IMR-90 (cell line): ENCODE results near the gene ITGB1BP1. TPM values are rescaled to one million over a fixed set of nuclear protein-coding genes. Genes with fewer than 3 reads are reported as not detected.

Source experiments
- ATAC-seq: fragments of 200-7000 bp; cut with Tn5 transposase; 2 replicates; pipeline ENCODE4 v1.9.1; 2020; ENCODE audit warnings: low read depth, mild to moderate bottlenecking, moderate library complexity
- BruUV-seq: library from RNA; stranded (reverse); fragments of 400-500 nt; replicated peaks from 2 replicates; lab custom pipeline; 2021; lab: Mats Ljungman, UMichigan
- CTCF ChIA-PET: fragments of 300-600 bp; formaldehyde crosslinking; extraction: SDS; loops from one replicate; lab custom pipeline; 2021; ENCODE audit warnings: antibody characterized with exemption; lab: Yijun Ruan, JAX
- POLR2A ChIA-PET: fragments of 300-600 bp; sonication (Branson Sonifier 250); formaldehyde crosslinking; loops from one replicate; lab custom pipeline; 2022; ENCODE audit warnings: antibody characterized with exemption; ENCODE audit not compliant: unreplicated experiment; lab: Charles Lee
- DNase-seq: peaks from one replicate; pipeline ENCODE4 v3.0.0; 2013
- H2AFZ ChIP-seq: replicated peaks from 2 replicates; pipeline ENCODE3; 2013; ENCODE audit warnings: low read length, mild to moderate bottlenecking; ENCODE audit not compliant: poor library complexity
- H2AK5ac ChIP-seq: 2 replicates; pipeline ENCODE4 v1.6.1; 2013; ENCODE audit warnings: low read depth, low read length, inconsistent platforms
- H2AK9ac ChIP-seq: replicated peaks from 2 replicates; pipeline ENCODE3; 2013; ENCODE audit warnings: mild to moderate bottlenecking, low read depth, low read length, moderate library complexity; ENCODE audit not compliant: poor library complexity
- H2BK120ac ChIP-seq: 2 replicates; pipeline ENCODE4 v1.6.1; 2013; ENCODE audit warnings: low read depth, low read length, inconsistent platforms
- H2BK15ac ChIP-seq: 3 replicates; pipeline ENCODE4 v1.6.1; 2013; ENCODE audit warnings: low read depth, low read length, inconsistent platforms
- H2BK20ac ChIP-seq: 2 replicates; pipeline ENCODE4 v1.6.1; 2013; ENCODE audit warnings: low read depth, mild to moderate bottlenecking, inconsistent platforms, low read length, moderate library complexity
- H2BK5ac ChIP-seq: 2 replicates; pipeline ENCODE4 v1.6.1; 2013; ENCODE audit warnings: mild to moderate bottlenecking, low read depth, low read length, inconsistent platforms; ENCODE audit not compliant: poor library complexity, severe bottlenecking
- H3K14ac ChIP-seq: replicated peaks from 2 replicates; pipeline ENCODE4 v1.6.1; 2013; ENCODE audit warnings: low read depth, low read length, inconsistent platforms
- H3K18ac ChIP-seq: 2 replicates; pipeline ENCODE4 v1.6.1; 2013; ENCODE audit warnings: low read depth, low read length, control low read depth
- H3K23ac ChIP-seq: 2 replicates; pipeline ENCODE4 v1.6.1; 2013; ENCODE audit warnings: low read depth, low read length, inconsistent platforms
- H3K27ac ChIP-seq: 2 replicates; pipeline ENCODE4 v1.5.1; 2013; ENCODE audit warnings: mild to moderate bottlenecking, control low read depth, low read length; ENCODE audit not compliant: insufficient read depth
- H3K27me3 ChIP-seq: 2 replicates; pipeline ENCODE4 v1.6.1; 2013; ENCODE audit warnings: low read length; ENCODE audit not compliant: control insufficient read depth, insufficient read depth
- H3K36me3 ChIP-seq: 2 replicates; pipeline ENCODE4 v1.6.1; 2013; ENCODE audit warnings: low read length, mixed read lengths; ENCODE audit not compliant: control insufficient read depth, insufficient read depth
- H3K4ac ChIP-seq: 2 replicates; pipeline ENCODE4 v1.6.1; 2013; ENCODE audit warnings: low read depth, low read length, inconsistent platforms
- H3K4me1 ChIP-seq: 2 replicates; pipeline ENCODE4 v1.6.1; 2013; ENCODE audit warnings: low read length, mixed read lengths; ENCODE audit not compliant: control insufficient read depth, insufficient read depth
- H3K4me2 ChIP-seq: 2 replicates; pipeline ENCODE4 v1.6.1; 2013; ENCODE audit warnings: low read depth, mild to moderate bottlenecking, control low read depth, low read length, moderate library complexity
- H3K4me3 ChIP-seq: 2 replicates; pipeline ENCODE4 v1.5.1; 2013; ENCODE audit warnings: low read depth, mild to moderate bottlenecking, control low read depth, low read length, moderate library complexity; ENCODE audit not compliant: insufficient read depth
- H3K56ac ChIP-seq: 2 replicates; pipeline ENCODE4 v1.6.1; 2013; ENCODE audit warnings: low read length, inconsistent platforms; ENCODE audit not compliant: insufficient read depth; ENCODE audit errors: extremely low read depth
- H3K79me1 ChIP-seq, 2 experiments: 2 replicates each; pipeline ENCODE4 v1.6.1; 2013; ENCODE audit warnings: low read length in 2 of 2, inconsistent platforms in 1 of 2, low read depth in 1 of 2
- H3K9ac ChIP-seq: 2 replicates; pipeline ENCODE4 v1.6.1; 2013; ENCODE audit warnings: low read depth, low read length, control low read depth
- H3K9me1 ChIP-seq: 2 replicates; pipeline ENCODE4 v1.6.1; 2013; ENCODE audit warnings: low read length, inconsistent platforms; ENCODE audit not compliant: insufficient read depth
- H3K9me3 ChIP-seq: 2 replicates; pipeline ENCODE4 v1.6.1; 2013; ENCODE audit warnings: low read length; ENCODE audit not compliant: control insufficient read depth, insufficient read depth
- H4K20me1 ChIP-seq: 2 replicates; pipeline ENCODE4 v1.6.1; 2013; ENCODE audit warnings: low read length, inconsistent platforms; ENCODE audit not compliant: insufficient read depth
- H4K5ac ChIP-seq: 2 replicates; pipeline ENCODE4 v1.6.1; 2013; ENCODE audit warnings: mild to moderate bottlenecking, low read depth, low read length, control low read depth
- H4K8ac ChIP-seq, 2 experiments: 2 replicates each; pipeline ENCODE4 v1.6.1; 2013; ENCODE audit warnings: low read depth in 2 of 2, low read length in 2 of 2, control low read depth in 1 of 2, inconsistent platforms in 1 of 2
- H4K91ac ChIP-seq: 2 replicates; pipeline ENCODE4 v1.6.1; 2013; ENCODE audit warnings: low read depth, low read length, inconsistent platforms; ENCODE audit not compliant: insufficient read depth
- BHLHE40 ChIP-seq: fragments of 150-350 bp; IDR thresholded peaks from 2 replicates; pipeline ENCODE4 v1.6.1; 2016; ENCODE audit warnings: mild to moderate bottlenecking, low read depth, low read length
- CEBPB ChIP-seq: IDR thresholded peaks from 2 replicates; pipeline ENCODE4 v1.6.1; 2012; ENCODE audit warnings: low read depth, low read length, improper control_type of control experiment
- NFE2L2 ChIP-seq: fragments of 150-350 bp; IDR thresholded peaks from 2 replicates; pipeline ENCODE4 v1.6.1; 2016; ENCODE audit warnings: low read depth, mild to moderate bottlenecking, low read length
- POLR2A ChIP-seq: IDR thresholded peaks from 2 replicates; pipeline ENCODE4 v1.6.1; 2012; ENCODE audit warnings: mild to moderate bottlenecking, low read depth, low read length
- WGBS, 2 experiments: methylation state at CpG; one replicate each; pipeline versions ENCODE4 v1.1.5 to v1.1.7; 2013; ENCODE audit warnings: missing lambda C conversion rate in 2 of 2; ENCODE audit not compliant: insufficient read length in 1 of 2; ENCODE audit errors: extremely low coverage in 2 of 2; 5-methylcytosine and 5-hydroxymethylcytosine counted together
- dilution Hi-C: fragments of 300-500 bp; cut with HindIII; formaldehyde crosslinking; loops from one replicate; pipeline ENCODE4 v1.14.3; 2018; ENCODE audit warnings: low sequenced_read_pairs; ENCODE audit not compliant: unreplicated experiment
- in situ Hi-C: fragments of 300-500 bp; cut with MboI; formaldehyde crosslinking; loops from 3 replicates; pipeline ENCODE4 v1.14.3; 2019; ENCODE audit warnings: low sequenced_read_pairs, inconsistent platforms, mixed read lengths
- intact Hi-C: fragments of 100-400 bp; cut with micrococcal nuclease; formaldehyde crosslinking; loops from 2 replicates; pipeline ENCODE4 v1.10.0; 2022
- polyA plus RNA-seq, 3 experiments: library from polyadenylated mRNA; depleted of rRNA; stranded (reverse); fragments of >200 nt; gene quantifications; 2 replicates each; pipeline ENCODE4 v1.2.3, GENCODE V29; 2012; ENCODE audit warnings: low replicate concordance in 1 of 3
- total RNA-seq: library from RNA; depleted of rRNA; stranded (reverse); fragments of >200 nt; gene quantifications from 2 replicates; pipeline ENCODE4 v1.2.3, GENCODE V29; 2012
- TF ChIP-seq, protein P1 (sequence below): fragments of 150-350 bp; IDR thresholded peaks from 2 replicates; pipeline ENCODE4 v1.6.1; 2016; ENCODE audit warnings: low read depth, mild to moderate bottlenecking, low read length, moderate library complexity, borderline replicate concordance

The ITGB1BP1 gene
- total and polyA plus RNA-seq, 2 of the 4 experiments (the other 2 are of a cell fraction) = 48.6 to 88.1 TPM

DNA sequence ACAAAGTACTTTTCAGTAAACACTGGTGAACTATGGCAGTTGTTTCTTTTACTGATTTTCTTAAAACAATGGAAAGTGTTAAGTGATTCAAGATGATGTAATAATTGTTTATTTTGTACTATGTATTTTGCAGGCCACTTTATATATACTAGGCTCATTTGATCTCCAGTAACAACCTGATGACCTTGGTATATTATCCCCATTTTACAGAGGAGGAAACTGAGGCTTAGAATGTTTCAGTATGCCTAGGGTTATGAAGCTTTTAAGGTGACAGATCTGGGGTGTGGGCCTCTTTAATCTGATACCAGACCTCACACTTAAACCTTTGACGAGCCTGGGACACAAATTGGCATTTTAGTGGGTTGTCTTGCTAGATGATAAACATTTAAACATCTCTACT, 63.2 kb downstream of the ITGB1BP1 start:
- CTCF ChIA-PET = interaction anchor here (1.0 kb wide), 1 partner anchor 11 kb away, joined by 3 read pairs; no protein-coding TSS in a partner anchor
- Histone ChIP-seq H2AFZ (no peak overlapping the region), H4K5ac (no peak overlapping the region), H3K4ac (no peak overlapping the region), H3K9me1 (peaks cover 6% of the 10 kb centered on the region), H2AK5ac (no peak overlapping the region), H2BK5ac (no peak overlapping the region), H4K91ac (no peak overlapping the region), H2BK120ac (no peak overlapping the region), H3K18ac (no peak overlapping the region), H3K4me2 (no peak overlapping the region), H3K79me1 (peaks cover 10 to 25% of the 10 kb centered on the region in 2 experiments; a peak in 3 of 4 replicates), H4K8ac (no peak overlapping the region), H4K20me1 (no peaks in the 10 kb centered on the region), H3K27ac (no peak overlapping the region), H3K56ac (no peak overlapping the region), H3K36me3 (peaks cover 31% of the 10 kb centered on the region), H3K23ac (no peak overlapping the region), H3K9ac (no peak overlapping the region), H2BK15ac (no peak overlapping the region), H2BK20ac (no peak overlapping the region), H2AK9ac (no peak overlapping the region), H3K27me3 (no peaks in the 10 kb centered on the region), H3K4me1 (peaks cover 6% of the 10 kb centered on the region; the same call in 1 of the 2 replicates), H3K9me3 (no peaks in the 10 kb centered on the region), H3K4me3 (no peak overlapping the region), H3K14ac (no peak overlapping the region)
- no CpG with 5 or more reads among the region's 1 CpG for WGBS, 2 experiments
- no peak for ATAC-seq
- intact Hi-C loops = no loop called here
- in situ Hi-C loops = no loop called here
- dilution Hi-C loops = no loop called here
- no TSS peak for BruUV-seq
- no peak for DNase-seq
- POLR2A ChIA-PET = no interaction called here
- TF ChIP-seq POLR2A = no peak
- TF ChIP-seq NFE2L2 = no peak
- 0 out of 2 replicates have a peak, but pooled peaks have one; percentile 6 for TF ChIP-seq CEBPB
- TF ChIP-seq, protein P1, sequence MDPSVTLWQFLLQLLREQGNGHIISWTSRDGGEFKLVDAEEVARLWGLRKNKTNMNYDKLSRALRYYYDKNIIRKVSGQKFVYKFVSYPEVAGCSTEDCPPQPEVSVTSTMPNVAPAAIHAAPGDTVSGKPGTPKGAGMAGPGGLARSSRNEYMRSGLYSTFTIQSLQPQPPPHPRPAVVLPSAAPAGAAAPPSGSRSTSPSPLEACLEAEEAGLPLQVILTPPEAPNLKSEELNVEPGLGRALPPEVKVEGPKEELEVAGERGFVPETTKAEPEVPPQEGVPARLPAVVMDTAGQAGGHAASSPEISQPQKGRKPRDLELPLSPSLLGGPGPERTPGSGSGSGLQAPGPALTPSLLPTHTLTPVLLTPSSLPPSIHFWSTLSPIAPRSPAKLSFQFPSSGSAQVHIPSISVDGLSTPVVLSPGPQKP = no peak
- TF ChIP-seq BHLHE40 = no peak
